ENCODE data around the gene PRAME. TPM values are rescaled to one million over a fixed set of nuclear protein-coding genes. Genes with fewer than 3 reads are reported as not detected.

Gene PRAME
- total RNA-seq, 1 donor from 2014 or later = not detected

DNA sequence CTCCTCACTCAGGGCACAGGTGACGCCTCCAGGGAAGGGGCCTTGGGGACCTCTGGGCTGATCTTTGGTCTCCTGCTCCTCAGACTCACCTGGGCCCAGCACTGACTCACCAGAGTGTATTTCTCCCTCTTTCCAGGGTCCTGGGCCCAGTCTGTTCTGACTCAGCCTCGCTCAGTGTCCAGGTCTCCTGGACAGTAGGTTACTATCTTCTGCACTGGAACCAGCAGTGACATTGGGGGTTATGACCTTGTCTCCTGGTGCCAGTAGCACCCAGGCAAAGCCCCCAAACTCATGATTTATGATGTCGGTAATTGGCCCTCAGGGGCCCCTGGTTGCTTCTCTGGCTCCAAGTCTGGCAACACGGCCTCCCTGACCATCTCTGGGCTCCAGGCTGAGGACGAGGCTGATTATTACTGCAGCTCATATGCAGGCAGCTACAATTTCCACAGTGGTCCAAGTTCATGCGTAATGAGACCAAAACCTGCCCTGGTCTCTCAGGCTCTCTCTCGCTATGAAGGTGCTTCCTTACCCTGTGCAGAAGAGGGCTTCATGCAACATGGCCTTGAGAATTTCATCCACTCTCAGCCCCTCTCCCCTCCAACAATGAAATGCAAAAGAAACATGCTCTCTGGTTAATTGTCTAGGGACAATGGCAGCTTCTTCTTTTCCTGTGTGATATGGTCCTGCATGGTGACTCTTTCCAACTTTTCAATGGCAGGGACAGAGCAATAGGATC, 21.0 kb upstream of the PRAME start:
- TF ChIP-seq POLR2AphosphoS5 (IDR thresholded peaks at IDR 0.05; ENCODE audit: insufficient read depth in 1 of 2, low read depth in 1 of 2) = no peak
- TF ChIP-seq, protein P1, sequence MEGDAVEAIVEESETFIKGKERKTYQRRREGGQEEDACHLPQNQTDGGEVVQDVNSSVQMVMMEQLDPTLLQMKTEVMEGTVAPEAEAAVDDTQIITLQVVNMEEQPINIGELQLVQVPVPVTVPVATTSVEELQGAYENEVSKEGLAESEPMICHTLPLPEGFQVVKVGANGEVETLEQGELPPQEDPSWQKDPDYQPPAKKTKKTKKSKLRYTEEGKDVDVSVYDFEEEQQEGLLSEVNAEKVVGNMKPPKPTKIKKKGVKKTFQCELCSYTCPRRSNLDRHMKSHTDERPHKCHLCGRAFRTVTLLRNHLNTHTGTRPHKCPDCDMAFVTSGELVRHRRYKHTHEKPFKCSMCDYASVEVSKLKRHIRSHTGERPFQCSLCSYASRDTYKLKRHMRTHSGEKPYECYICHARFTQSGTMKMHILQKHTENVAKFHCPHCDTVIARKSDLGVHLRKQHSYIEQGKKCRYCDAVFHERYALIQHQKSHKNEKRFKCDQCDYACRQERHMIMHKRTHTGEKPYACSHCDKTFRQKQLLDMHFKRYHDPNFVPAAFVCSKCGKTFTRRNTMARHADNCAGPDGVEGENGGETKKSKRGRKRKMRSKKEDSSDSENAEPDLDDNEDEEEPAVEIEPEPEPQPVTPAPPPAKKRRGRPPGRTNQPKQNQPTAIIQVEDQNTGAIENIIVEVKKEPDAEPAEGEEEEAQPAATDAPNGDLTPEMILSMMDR (IDR thresholded peaks at IDR 0.05) = no peak
- no peak for TF ChIP-seq POLR2A (IDR thresholded peaks at IDR 0.05)
- no peaks in the 10 kb centered on the region for H3K4me1 ChIP-seq
- H3K27me3 ChIP-seq = no peaks in the 10 kb centered on the region
- no peak overlapping the region for H3K4me3 ChIP-seq
- no peaks in the 10 kb centered on the region for H3K9me3 ChIP-seq
- intact Hi-C loops (cut with DNase I) = no loop called here
- no peaks in the 10 kb centered on the region for H3K36me3 ChIP-seq
- no peak for DNase-seq (ENCODE audit: extremely low spot score in 2 of 2)
- H3K27ac ChIP-seq = no peak overlapping the region

DNA sequence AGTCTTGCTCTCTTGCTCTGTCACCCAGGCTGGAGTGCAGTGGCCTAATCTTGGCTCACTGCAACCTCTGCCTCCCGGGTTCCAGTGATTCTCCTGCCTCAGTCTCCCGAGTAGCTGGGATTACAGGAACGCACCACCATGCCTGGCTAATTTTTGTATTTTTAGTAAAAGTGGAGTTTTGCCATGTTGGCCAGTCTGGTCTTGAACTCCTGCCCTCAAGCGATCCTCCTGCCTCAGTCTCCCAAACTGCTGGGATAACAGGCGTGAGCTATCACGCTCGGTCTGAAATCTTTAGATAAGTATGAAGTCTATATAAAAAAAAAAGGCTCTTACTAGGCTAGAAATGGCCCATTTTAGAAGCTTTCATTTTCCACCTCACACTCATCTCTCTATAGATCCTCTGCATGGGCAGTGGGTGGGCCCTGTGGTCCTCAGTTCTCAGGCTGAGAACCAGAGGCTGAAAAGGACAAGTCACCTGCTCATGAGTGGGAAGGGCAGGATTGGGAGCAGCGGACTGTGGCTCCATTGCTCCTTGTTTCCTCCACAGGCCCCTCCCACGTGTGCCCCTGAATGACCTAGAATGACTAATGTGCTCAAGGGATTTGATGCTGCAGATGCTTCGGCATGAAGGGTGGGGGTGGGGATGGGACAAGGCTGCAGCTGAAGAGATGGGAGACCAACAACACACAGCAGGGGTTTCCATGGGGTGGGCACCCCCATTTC, 19.8 kb upstream of the PRAME start:
- Histone ChIP-seq H3K9me3 (no peaks in the 10 kb centered on the region), H3K4me3 (no peak overlapping the region), H3K27me3 (no peaks in the 10 kb centered on the region), H3K36me3 (no peaks in the 10 kb centered on the region), H3K27ac (no peak overlapping the region), H3K4me1 (no peaks in the 10 kb centered on the region)
- intact Hi-C loops (cut with DNase I) = no loop called here
- no peak for DNase-seq (ENCODE audit: extremely low spot score in 2 of 2)
- TF ChIP-seq POLR2A (IDR thresholded peaks at IDR 0.05) = no peak
- TF ChIP-seq, protein P1 (IDR thresholded peaks at IDR 0.05) = no peak
- no peak for TF ChIP-seq POLR2AphosphoS5 (IDR thresholded peaks at IDR 0.05; ENCODE audit: insufficient read depth in 1 of 2, low read depth in 1 of 2)

DNA sequence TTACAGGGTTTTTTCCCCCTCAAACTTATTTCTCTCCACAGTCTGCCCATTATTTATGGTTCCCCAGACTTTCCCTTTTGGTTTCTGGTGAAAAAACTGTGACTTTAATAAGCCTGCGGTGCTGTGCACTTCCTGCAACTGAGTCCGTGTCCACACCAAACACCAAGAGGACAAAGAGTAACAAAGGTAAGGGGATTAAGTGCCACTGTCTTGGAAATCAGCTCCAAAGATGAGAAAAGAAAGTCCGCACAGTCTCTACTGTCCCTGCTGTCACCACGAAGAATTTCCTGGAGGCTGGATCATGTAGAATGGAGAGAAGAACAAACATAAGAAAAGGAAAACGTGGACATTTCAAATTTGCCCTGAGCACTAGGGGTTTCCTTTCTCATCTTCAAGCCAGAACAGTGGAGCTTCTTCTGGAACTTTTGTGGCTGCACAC, 17.9 kb upstream of the PRAME start:
- intact Hi-C loops (cut with DNase I) = no loop called here
- H3K27me3 ChIP-seq = no peaks in the 10 kb centered on the region
- no peaks in the 10 kb centered on the region for H3K9me3 ChIP-seq
- no peak overlapping the region for H3K4me3 ChIP-seq
- H3K27ac ChIP-seq = no peak overlapping the region
- TF ChIP-seq POLR2A (IDR thresholded peaks at IDR 0.05) (no peak), POLR2AphosphoS5 (IDR thresholded peaks at IDR 0.05; ENCODE audit: insufficient read depth in 1 of 2, low read depth in 1 of 2) (no peak)
- TF ChIP-seq, protein P1 (IDR thresholded peaks at IDR 0.05) = no peak
- DNase-seq (ENCODE audit: extremely low spot score in 2 of 2) = no peak
- H3K36me3 ChIP-seq = no peaks in the 10 kb centered on the region
- no peaks in the 10 kb centered on the region for H3K4me1 ChIP-seq

DNA sequence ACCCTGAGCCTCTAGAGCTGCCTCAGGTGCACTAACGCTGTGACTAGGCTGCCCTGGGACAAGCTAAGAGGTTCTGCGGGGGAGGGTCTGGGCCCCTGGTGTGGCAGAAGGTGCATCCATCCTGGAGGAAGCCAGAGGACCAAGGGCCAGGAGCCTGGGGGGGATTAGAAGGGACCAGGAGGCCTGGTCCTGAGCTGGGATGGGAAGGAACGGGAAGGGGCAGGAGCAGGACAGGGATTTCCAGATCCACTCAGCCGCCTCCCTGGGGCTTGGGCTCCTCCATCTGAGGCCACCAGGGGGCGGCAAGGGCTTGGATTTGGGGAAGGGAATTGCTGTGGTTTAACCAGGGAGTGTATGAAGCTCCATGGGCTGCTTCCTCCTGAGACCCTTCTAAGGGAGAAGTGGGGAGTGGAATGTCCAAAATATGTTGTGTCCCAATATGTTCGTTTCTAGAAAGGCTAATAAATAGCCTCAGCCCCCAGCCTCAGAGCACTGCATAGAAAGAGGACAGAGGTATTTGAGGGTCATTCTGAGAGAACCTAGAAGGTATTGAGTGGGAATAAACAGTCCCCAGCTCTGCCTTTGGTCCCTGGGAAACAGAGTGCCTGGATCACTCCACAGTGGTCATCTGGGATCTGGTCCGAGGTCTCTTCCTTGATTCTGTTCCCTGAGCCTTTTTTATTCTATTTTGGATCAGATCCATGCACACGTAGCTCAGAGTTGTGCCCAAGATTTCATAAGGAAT, 17.4 kb upstream of the PRAME start:
- Histone ChIP-seq H3K9me3 (no peaks in the 10 kb centered on the region), H3K27ac (no peak overlapping the region), H3K4me1 (no peaks in the 10 kb centered on the region), H3K36me3 (no peaks in the 10 kb centered on the region), H3K27me3 (no peaks in the 10 kb centered on the region), H3K4me3 (no peak overlapping the region)
- no peak for TF ChIP-seq POLR2A (IDR thresholded peaks at IDR 0.05)
- TF ChIP-seq, protein P1 (IDR thresholded peaks at IDR 0.05) = peak in 2 of 3 experiments; percentile 10 to 12
- DNase-seq (ENCODE audit: extremely low spot score in 2 of 2) = no peak
- intact Hi-C loops (cut with DNase I) = no loop called here
